CD4-positive, alpha-beta T cell treated with Interleukin-4 for 1 hour (primary cell): ENCODE measurements around the gene ARVCF.

Experiments
- DNase-seq, 2 donors: peaks; one replicate each; pipeline ENCODE4 v3.0.0-alpha.2; 2020 to 2022

ARVCF gene, protein sequence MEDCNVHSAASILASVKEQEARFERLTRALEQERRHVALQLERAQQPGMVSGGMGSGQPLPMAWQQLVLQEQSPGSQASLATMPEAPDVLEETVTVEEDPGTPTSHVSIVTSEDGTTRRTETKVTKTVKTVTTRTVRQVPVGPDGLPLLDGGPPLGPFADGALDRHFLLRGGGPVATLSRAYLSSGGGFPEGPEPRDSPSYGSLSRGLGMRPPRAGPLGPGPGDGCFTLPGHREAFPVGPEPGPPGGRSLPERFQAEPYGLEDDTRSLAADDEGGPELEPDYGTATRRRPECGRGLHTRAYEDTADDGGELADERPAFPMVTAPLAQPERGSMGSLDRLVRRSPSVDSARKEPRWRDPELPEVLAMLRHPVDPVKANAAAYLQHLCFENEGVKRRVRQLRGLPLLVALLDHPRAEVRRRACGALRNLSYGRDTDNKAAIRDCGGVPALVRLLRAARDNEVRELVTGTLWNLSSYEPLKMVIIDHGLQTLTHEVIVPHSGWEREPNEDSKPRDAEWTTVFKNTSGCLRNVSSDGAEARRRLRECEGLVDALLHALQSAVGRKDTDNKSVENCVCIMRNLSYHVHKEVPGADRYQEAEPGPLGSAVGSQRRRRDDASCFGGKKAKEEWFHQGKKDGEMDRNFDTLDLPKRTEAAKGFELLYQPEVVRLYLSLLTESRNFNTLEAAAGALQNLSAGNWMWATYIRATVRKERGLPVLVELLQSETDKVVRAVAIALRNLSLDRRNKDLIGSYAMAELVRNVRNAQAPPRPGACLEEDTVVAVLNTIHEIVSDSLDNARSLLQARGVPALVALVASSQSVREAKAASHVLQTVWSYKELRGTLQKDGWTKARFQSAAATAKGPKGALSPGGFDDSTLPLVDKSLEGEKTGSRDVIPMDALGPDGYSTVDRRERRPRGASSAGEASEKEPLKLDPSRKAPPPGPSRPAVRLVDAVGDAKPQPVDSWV

DNA sequence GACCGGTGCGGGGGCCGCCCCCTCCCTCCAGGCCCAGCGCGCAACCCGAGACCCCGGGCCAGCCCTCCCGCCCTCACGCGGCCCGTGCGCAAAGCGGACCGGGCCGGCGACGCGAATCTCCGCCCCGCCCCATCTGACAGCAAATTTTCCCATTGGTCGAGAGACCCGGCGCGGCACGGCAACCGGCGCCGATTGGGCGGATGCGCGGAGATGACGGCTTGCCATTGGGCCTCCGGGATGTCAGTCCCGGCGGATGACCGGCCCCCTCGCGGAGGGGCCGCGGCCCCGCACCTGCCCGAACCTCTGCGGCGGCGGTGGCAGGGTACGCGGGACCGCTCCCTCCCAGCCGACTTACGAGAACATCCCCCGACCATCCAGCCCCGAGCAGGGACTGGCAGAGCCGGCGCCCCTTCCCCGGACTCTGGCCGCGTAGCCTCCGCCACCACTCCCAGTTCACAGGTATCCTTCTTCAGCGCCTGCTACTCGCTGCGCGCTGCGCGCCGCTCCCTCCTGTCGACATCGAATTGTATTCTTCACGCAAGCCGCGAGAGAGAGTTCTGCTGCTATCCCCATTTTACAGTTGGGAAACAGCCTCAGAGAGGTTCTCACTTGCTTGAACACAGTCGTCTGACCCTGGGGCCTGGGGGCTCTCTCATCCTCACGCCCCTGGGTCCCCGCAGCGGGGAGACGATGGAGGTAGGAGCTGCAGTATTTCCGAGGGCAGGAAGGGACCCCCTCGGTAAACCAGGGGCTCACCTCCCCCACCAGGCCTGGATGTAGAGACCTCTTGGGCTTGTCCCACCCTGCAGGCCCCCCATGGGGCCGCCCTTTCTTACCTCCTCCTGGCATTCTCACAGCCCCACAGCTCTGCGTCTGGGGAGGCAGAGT lies at the start of gene ARVCF:
Gene ARVCF, minus strand, starts transcription at position 90 of the 888 bp plus-strand sequence. CDS start 26,029 bp downstream, outside the sequence.
- DNase-seq, result peak; percentile 90 to 93

DNA sequence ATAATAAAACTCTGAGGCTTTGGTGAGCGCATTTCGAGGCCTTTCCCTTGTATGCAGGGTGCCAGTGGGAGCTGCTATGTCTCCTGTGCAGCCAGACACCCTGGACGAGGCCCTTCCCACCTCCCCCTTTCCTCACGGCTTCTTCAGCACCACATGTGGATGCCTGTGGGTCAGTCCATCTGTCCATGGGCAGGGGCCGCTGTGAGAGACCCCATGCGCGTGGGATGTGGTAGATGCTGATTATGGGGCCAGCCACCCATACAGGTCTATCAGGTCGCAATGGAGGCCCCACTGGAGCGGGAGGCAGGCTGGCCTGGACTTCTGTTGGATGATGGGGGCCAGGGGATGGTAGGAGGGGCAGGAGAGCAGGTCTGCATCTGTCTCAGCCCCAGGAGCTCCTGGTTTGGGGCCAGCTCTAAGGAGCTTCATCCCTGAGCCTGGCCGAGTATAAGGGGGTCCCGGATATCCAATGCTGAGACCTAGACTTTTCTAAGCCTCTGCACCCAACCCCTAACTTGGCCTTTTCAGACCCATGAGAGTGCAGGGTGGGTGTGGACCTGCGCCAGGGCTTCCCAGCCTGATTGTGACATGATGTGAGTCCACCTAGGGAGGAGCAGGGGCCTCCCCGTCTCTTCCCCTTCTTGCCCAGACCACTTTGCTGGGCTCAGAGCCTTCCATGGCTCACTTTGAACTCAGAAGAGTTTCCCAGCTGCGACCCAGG lies 49.4 kb upstream of the ARVCF start:
- DNase-seq, result no peak

DNA sequence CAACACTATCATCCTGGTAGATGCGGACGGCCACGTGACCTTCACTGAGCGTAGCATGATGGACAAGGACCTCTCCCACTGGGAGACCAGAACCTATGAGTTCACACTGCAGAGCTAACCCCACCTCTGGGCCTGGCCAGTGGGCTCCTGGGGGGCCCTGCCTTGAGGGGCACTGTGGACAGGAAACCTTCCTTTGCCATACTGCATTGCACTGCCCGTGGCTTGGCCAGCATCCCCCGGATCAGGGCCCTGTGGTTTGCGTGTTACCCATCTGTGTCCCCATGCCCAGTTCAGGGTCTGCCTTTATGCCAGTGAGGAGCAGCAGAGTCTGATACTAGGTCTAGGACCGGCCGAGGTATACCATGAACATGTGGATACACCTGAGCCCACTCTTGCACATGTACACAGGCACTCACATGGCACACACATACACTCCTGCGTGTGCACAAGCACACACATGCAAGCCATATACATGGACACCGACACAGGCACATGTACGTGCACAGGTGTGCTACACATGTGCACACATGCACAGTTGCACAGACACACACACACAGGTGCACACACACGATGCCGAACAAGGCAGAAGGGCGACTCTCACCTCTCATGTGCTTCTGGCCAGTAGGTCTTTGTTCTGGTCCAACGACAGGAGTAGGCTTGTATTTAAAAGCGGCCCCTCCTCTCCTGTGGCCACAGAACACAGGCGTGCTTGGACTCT lies 48.1 kb upstream of the ARVCF start:
- no peak for DNase-seq

GRCh38 chr22:20064140-20064480 lies 47.5 kb upstream of the ARVCF start:
- no peak for DNase-seq

DNA sequence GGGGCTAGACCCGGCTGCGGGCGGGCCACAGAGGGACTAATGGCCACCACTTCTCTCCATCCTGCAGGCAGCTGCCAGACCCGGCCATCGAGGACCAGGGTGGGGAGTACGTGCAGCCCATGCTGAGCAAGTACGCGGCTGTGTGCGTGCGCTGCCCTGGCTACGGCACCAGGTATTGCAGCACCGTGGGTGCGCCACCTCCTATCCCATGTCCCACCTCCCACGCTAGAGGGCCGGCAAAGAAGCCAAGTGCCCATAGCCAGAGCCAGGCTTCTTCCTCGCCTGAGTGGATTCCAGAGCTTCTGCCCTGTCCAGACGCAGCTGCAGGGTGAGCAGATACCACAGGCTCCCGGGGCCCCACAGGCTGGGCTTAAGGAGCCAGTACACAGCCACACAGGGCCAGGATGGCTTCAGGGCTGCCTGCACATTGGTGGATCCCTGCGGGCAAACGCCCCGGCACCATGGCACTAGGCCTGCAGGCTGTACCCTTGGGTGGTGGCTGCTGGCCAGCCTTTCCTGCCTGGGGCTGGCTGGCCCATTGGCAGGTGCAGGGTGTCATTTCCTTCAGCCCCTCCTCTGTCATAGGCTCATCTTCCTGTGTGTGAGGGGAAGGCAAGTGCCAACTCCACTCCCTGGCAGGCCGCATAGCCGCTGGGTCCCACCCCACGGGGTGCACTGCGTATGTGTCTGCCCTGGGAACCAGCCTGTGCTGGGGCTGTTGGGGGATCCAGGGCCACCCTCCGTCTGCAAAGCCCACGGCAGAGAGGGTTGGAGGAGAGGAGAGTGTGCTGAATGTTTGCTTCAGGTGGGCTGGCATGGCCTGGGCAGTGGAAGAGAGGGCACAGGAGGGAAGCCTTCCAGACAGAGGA lies 46.9 kb upstream of the ARVCF start:
- DNase-seq, result no peak

DNA sequence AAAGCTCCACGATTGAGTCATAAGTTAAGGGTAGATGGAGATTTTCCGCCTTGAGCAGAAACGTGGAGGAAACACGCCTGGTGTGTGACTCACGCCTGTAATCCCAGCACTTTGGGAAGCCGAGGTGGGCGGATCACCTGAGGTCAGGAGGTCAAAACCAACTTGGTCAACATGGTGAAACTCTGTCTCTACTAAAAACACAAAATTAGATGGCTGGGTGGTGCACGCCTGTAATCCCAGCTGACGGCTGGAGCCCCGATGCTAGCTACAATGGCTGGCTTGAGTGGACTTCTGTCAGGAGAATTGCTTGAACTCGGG lies 46.1 kb upstream of the ARVCF start:
- DNase-seq, result no peak

DNA sequence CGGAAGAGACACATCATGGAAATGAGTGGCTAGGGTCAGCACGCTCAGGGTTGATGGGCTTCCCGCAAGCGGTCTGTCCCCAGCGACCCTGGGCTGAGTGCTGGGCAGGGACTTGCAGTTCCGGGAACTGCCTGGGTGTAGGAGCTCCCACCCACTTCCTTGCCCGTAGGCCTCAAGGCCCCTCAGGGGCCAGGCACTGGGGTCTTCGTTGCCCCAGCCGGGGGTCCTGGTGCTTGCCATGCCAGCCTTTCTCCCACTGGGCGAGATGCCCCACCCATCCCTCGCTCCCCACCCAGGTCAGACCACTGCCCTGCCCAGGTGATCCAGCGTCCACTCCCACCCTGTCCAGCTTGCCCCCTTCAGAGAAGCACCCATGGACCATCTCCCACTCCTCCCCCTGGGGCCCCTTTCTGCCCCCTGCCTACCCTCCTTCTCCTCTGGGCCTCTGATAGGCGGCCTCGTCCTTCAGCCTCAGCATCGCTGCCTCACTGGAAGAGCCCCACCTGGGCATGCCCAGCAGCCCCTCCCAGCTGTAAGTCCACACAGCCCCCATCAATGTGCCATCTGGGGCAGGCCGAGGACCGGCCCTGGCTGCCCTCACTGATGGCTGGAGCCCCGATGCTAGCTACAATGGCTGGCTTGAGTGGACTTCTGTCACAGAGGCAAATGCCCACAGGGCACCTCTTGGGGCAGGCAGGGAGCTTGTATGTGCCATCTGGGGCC lies 45.6 kb upstream of the ARVCF start:
- no peak for DNase-seq

- DNase-seq, result no peak
Measured at GRCh38 chr22:20061481-20061861, 44.8 kb upstream of the ARVCF start.

- no peak for DNase-seq
Measured at GRCh38 chr22:20060700-20061480, 44.3 kb upstream of the ARVCF start.

DNA sequence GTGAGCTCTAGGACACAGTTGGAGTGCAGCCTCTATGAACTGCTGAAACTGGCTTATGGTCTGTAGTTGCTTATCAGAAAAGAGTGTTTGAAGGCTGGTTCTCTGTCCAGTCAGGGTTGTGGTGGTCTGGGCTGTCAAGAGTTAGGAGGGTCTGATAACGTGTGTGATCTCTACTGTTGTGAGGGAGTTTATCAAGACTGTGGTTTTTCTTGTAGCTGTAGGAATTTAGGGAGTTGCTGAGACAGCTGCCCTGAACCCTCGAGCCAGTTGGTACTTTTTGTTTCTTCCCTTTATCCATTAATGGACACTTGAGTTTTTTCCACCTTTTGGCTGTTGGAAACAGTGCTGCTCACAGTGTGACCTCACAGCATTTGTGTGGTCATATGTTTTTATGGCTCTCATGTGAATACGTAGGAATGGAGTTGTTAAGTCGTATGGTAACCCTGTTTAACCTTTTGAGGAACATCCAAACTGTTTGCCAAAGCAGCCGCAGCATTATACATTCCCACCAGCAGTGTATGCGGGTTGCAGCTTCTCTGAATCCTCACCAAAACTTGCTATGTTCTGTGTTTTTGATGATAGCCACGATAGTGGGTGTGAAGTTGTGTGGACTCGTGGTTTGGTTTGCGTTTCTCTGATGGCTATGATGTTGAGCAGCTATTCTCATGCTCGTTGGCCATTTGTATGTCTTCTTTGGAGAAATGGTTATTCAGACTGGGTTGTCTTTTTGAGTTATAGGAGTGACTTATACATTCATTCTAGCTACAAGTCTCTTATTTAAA lies 42.6 kb upstream of the ARVCF start:
- no peak for DNase-seq

GRCh38 chr22:20057596-20058268 lies 41.1 kb upstream of the ARVCF start:
- DNase-seq, result no peak

DNA sequence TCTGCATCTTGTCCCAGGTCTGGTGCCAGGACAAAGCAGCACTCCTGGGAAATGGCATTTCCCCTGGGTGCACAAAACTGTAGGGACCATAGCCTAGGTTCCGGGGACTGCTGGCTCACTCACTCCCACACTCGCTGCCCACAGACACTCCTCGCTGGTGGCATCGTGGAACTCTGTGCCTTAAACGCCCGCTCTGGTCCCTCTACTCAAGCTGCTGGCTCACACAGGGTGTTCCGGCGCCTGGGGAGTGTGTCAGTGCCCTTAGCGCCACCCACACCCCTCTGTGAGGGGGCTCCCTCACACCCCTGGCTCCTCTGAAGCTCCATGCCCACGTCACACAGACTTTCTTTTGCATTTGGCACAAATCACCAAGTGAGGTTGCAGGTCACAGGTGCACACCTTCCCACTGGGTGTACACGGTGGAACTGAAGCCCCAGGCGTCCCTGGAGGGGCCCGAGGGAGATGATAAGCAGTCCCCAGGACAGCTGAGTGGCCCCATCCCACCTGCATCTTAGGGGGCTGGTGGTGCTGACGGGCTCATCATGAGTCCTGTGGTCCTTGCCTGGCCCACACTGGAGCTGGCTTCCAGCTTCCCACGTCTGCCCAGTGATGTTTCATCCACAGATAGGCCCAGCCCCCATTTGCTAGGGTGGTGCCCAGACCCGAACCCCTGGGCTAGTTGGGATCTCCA lies 40.2 kb upstream of the ARVCF start:
- DNase-seq, result no peak

GRCh38 chr22:20056161-20056560 lies 39.5 kb upstream of the ARVCF start:
- DNase-seq, result no peak

DNA sequence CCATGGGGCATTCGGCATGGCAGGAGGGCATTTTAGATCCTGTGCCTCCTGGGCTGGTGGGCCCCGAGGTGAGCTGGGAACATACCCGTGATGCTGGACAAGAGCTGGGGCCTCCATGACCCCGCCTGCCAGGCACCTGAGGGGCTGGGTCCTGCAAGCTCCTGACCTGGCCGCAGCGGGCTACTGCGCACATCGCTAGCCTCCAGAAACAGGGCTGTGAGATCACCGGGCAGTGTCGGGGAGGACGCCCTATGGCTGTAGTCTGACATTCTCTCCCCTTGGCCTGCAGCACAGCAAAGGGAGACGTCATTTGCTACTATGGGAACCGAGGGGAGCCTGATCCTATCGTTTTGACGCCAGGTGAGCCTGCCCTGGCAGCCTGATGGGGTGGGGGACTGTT lies 39.0 kb upstream of the ARVCF start:
- no peak for DNase-seq

GRCh38 chr22:20055144-20055543 lies 38.5 kb upstream of the ARVCF start:
- no peak for DNase-seq

DNA sequence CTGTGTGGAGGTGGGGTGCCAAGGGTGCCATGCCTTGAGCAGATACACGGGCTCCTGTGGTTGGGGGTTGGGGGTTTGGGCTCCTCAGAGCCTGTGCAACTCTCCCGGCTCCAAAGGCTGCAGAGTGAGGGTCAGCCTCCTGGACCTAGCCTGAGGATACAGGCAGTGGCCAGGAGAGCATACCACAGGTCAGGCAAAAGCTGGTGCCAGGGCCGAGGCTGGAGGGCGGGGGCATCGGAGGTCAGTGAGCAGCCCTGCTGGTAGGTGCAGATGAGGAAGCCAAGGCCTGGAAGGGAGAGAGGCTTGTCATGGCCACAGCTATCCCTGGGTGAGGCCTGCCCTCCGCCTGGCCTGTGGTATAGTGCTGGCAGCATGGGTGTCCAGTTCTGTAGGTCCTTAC lies 37.9 kb upstream of the ARVCF start:
- DNase-seq, result no peak

GRCh38 chr22:20054034-20054427 lies 37.4 kb upstream of the ARVCF start:
- no peak for DNase-seq
